ENCODE data around the gene PTGES. TPM values are rescaled to one million over a fixed set of nuclear protein-coding genes. Genes with fewer than 3 reads are reported as not detected.
"Not testable (repeated sequence)": the region's sequence is repeated elsewhere in the genome, so short reads cannot be mapped to it uniquely, and the experiment has no call there.

PTGES gene
- total RNA-seq, 1 donor from 2014 or later = 23.3 TPM

GRCh38 chr9:129774791-129775447 is 22.1 kb upstream of the PTGES start:
- ATAC-seq (no peak), DNase-seq (ENCODE audit: low spot score) (no peak)
- intact Hi-C loops (cut with DNase I) = no loop called here

- DNase-seq (ENCODE audit: low spot score) (peak; percentile 72), ATAC-seq (peak; percentile 42)
- intact Hi-C loops (cut with DNase I) = no loop called here
Observed at GRCh38 chr9:129773262-129774048, 20.6 kb upstream of the PTGES start.

- no peak for ATAC-seq
- no peak for DNase-seq (ENCODE audit: low spot score)
- intact Hi-C loops (cut with DNase I) = no loop called here
Observed at GRCh38 chr9:129770741-129771140, 17.9 kb upstream of the PTGES start.

- DNase-seq (ENCODE audit: low spot score) (no peak), ATAC-seq (no peak)
- intact Hi-C loops (cut with DNase I) = no loop called here
Observed at GRCh38 chr9:129769669-129770068, 16.8 kb upstream of the PTGES start.

GRCh38 chr9:129768486-129768885 is 15.6 kb upstream of the PTGES start:
- intact Hi-C loops (cut with DNase I) = no loop called here
- DNase-seq (ENCODE audit: low spot score) (no peak), ATAC-seq (no peak)

- no peak for DNase-seq (ENCODE audit: low spot score)
- ATAC-seq = no peak
- intact Hi-C loops (cut with DNase I) = no loop called here
Observed at GRCh38 chr9:129765764-129766317, 13.0 kb upstream of the PTGES start.

GRCh38 chr9:129762985-129763926 is 10.4 kb upstream of the PTGES start:
- DNase-seq (ENCODE audit: low spot score) = peak; percentile 77
- intact Hi-C loops (cut with DNase I) = no loop called here
- ATAC-seq = peak; percentile 90

GRCh38 chr9:129762370-129762984 is 9.6 kb upstream of the PTGES start:
- DNase-seq (ENCODE audit: low spot score); intact Hi-C loops (cut with DNase I): not testable (repeated sequence)
- ATAC-seq = peak; percentile 77

GRCh38 chr9:129761901-129762369 is 9.1 kb upstream of the PTGES start:
- intact Hi-C loops (cut with DNase I) = no loop called here
- DNase-seq (ENCODE audit: low spot score) (no peak), ATAC-seq (peak; percentile 41)

GRCh38 chr9:129761293-129761900 is 8.6 kb upstream of the PTGES start:
- peak; percentile 33 for ATAC-seq

GRCh38 chr9:129760784-129761183 is 7.9 kb upstream of the PTGES start:
- intact Hi-C loops (cut with DNase I); ATAC-seq; DNase-seq (ENCODE audit: low spot score): not testable (repeated sequence)

More at GRCh38 chr9:129761293-129761900, 8.6 kb upstream of the PTGES start:
- no peak for DNase-seq (ENCODE audit: low spot score)
- intact Hi-C loops (cut with DNase I) = no loop called here

GRCh38 chr9:129759804-129760502 is 7.1 kb upstream of the PTGES start:
- ATAC-seq (no peak), DNase-seq (ENCODE audit: low spot score) (no peak)
- intact Hi-C loops (cut with DNase I) = no loop called here

GRCh38 chr9:129759319-129759718 is 6.5 kb upstream of the PTGES start:
- intact Hi-C loops (cut with DNase I) = no loop called here
- ATAC-seq (no peak), DNase-seq (ENCODE audit: low spot score) (no peak)

- DNase-seq (ENCODE audit: low spot score) = no peak
- intact Hi-C loops (cut with DNase I) = no loop called here
- no peak for ATAC-seq
Observed at GRCh38 chr9:129757045-129757444, 4.2 kb upstream of the PTGES start.

GRCh38 chr9:129756191-129756590 is 3.3 kb upstream of the PTGES start:
- DNase-seq (ENCODE audit: low spot score) (no peak), ATAC-seq (no peak)
- intact Hi-C loops (cut with DNase I) = no loop called here

- DNase-seq (ENCODE audit: low spot score) (no peak), ATAC-seq (no peak)
- intact Hi-C loops (cut with DNase I) = no loop called here
Observed at GRCh38 chr9:129755151-129755550, 2.3 kb upstream of the PTGES start.
